ENCODE measurements around the gene TRAFD1. TPM values are rescaled to one million over a fixed set of nuclear protein-coding genes. Genes with fewer than 3 reads are reported as not detected.

Gene TRAFD1
- polyA plus RNA-seq, 3 donors from 2014 or later: 46.2 to 84.6 (median 79.5) TPM

DNA sequence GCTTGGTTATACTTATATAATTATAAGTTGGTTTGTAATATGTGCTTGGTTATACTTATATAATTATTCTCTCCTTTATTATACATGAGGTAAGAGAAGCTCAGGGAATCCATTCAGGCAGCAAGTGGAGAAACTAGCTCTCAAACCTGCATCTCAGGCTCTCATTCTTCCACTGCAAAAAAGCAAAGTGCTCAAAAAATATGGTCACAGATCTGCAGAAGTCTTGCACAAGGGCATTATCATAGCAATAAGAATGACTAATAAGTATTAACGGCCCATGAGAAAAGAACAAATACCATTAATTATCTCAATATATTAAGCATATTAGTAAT is 476 bp upstream of the TRAFD1 start:
- peaks cover 34 to 40% of the 10 kb centered on the region in 2 donors for H3K4me1 Mint-ChIP-seq
- peak overlapping the region; percentile 73 to 91 (median 88) for H3K4me3 Mint-ChIP-seq
- no peak for DNase-seq
- H3K36me3 Mint-ChIP-seq: no peaks in the 10 kb centered on the region
- peaks cover 2 to 6% (median 5%) of the 10 kb centered on the region in 3 donors for H3K27me3 Mint-ChIP-seq (ENCODE audit: low read depth in 3 of 3)
- H3K9me3 Mint-ChIP-seq: no peaks in the 10 kb centered on the region
- peak overlapping the region in 4 of 6 donors; percentile 39 to 86 (median 76) for H3K27ac Mint-ChIP-seq

DNA sequence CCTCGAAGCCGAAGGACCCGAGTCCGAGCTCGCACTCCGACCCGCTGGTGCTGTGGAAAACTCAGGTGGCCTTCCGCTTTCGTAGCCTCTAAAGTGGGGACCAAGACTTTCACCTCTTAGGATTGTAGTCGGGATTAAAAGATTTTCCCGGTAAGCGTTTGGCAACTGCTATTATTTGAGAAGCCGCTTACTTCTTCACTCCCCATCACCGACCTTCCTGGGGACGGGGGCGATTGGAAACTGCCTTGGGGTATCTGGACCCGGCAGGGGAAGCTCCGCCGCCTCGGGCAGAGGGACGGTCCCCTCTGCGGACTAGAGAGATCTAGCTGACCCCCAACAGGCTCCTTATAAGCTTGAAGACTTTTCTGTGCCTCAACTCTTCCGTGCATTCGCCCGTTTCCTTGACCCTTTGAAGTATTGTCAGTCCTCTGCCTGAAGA is 659 bp downstream of the TRAFD1 start:
- DNase-seq: no peak
- Mint-ChIP-seq H3K4me3 (peak overlapping the region; percentile 73 to 91 (median 88)), H3K4me1 (peaks cover 43 to 52% of the 10 kb centered on the region in 2 donors)

DNA sequence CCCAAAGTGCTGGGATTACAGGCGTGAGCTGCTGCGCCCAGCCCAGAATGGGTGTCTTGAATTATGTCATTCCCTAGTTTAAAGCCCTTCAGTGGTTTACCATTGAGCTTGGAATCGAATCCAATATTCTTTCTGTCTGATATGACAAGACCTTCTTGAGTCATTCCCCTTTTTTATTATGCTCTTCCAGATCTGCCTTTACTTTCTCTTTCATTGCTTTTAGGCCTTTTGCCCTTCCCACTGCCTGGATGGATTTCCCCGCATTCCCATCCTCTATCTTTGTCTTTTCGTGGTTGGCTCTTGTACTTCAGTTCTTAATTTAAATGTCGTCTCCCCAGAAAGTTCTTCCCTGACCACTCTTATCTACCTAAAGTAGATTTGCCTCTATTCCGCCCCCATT is 1.6 kb downstream of the TRAFD1 start:
- Mint-ChIP-seq H3K9me3 (no peaks in the 10 kb centered on the region), H3K27ac (peak overlapping the region; percentile 65 to 89 (median 78)), H3K4me3 (peak overlapping the region; percentile 73 to 91 (median 88)), H3K27me3 (ENCODE audit: low read depth in 3 of 3) (peaks cover 2 to 9% (median 6%) of the 10 kb centered on the region in 3 donors), H3K4me1 (peaks cover 50 to 61% of the 10 kb centered on the region in 2 donors), H3K36me3 (no peaks in the 10 kb centered on the region)
- no peak for DNase-seq

More for the DNA sequence above, 659 bp downstream of the TRAFD1 start:
- Mint-ChIP-seq H3K27me3 (ENCODE audit: low read depth in 3 of 3) (peaks cover 2 to 9% (median 6%) of the 10 kb centered on the region in 3 donors), H3K36me3 (no peaks in the 10 kb centered on the region), H3K27ac (peak overlapping the region; percentile 65 to 89 (median 78)), H3K9me3 (no peaks in the 10 kb centered on the region)

DNA sequence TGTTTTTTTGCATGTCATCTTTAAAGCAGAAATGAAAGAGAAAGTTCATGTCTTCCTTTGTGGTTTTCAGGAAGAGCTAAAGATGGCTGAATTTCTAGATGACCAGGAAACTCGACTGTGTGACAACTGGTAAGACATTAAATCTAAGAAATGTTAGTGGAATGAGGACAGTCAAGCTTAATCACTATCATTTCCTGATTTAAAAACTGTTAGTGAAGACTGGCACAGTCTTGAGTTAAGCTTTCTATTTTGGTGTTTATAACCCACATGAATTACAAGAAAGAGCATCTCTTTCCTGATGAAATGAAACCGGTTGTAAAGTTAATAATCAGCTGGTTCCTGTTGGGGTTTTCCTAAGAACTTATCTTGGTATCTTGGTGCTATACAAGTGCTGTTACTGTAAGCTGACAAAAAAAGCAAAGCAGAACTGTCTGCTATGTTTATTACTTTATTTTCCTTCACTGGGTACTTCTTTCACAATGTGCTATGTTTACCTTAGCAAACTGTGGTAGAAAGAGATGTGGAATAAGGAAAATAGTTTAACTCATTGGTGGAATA is 5.2 kb downstream of the TRAFD1 start:
- Mint-ChIP-seq H3K27ac (peak overlapping the region; percentile 90 to 96 (median 92)), H3K4me3 (peak overlapping the region; percentile 75 to 86 (median 77)), H3K4me1 (peaks cover 51 to 71% of the 10 kb centered on the region in 2 donors), H3K9me3 (no peaks in the 10 kb centered on the region), H3K27me3 (ENCODE audit: low read depth in 3 of 3) (peaks cover 0 to 4% (median 2%) of the 10 kb centered on the region in 3 donors), H3K36me3 (peaks cover 0 to 6% (median 5%) of the 10 kb centered on the region in 3 donors)
- DNase-seq: peak; percentile 54 to 65 (median 59)

DNA sequence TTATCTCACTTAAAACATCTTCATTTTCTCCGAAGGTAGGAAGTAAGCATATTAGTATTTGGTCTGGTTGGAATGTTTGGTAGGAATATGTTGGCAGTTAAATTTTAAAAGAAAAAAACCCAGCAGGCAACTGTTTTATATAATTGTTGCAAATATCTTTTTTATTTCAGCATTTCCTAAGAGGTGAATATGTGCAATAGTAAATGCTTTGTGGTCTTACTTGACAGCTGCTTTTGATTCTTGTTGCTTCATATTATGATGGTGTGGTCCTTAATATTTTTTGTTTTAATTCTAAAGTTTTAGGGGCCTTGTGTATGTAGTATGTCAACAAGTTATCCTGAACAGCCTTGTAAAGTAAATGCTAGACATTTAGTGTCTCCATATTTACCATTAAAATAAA is 6.3 kb downstream of the TRAFD1 start:
- no peaks in the 10 kb centered on the region for H3K9me3 Mint-ChIP-seq

DNA sequence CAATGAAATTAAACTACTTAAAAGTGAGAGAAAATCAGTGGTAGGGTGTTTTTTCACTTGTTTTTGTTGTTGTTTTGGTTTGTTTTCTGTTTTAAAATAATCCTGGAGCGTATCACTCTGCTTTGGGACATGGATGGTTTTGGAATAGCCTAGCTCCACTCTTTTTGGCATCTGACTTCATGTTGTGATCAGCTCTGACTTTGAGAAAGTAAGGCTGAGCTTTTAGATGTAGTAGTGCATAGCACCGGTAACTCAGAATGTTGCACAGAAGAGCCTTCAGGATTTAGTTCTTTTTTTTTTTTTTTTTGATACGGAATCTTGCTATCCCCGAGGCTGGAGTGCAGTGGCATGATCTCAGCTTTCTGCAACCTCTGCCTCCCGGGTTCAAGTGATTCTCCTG is 8.1 kb downstream of the TRAFD1 start:
- Mint-ChIP-seq H3K36me3 (peaks cover 0 to 6% (median 5%) of the 10 kb centered on the region in 3 donors), H3K4me3 (no peak overlapping the region), H3K27me3 (ENCODE audit: low read depth in 3 of 3) (peaks cover 0 to 2% (median 2%) of the 10 kb centered on the region in 3 donors), H3K9me3 (no peaks in the 10 kb centered on the region), H3K4me1 (peaks cover 33 to 53% of the 10 kb centered on the region in 2 donors), H3K27ac (no peak overlapping the region)
- no peak for DNase-seq

More for the DNA sequence above, 6.3 kb downstream of the TRAFD1 start:
- Mint-ChIP-seq H3K27me3 (ENCODE audit: low read depth in 3 of 3) (peaks cover 0 to 4% (median 2%) of the 10 kb centered on the region in 3 donors), H3K36me3 (peaks cover 0 to 6% (median 5%) of the 10 kb centered on the region in 3 donors), H3K27ac (peak overlapping the region; percentile 66 to 96 (median 92)), H3K4me1 (peaks cover 45 to 64% of the 10 kb centered on the region in 2 donors), H3K4me3 (peak overlapping the region; percentile 29 to 51 (median 44))
- DNase-seq: no peak

DNA sequence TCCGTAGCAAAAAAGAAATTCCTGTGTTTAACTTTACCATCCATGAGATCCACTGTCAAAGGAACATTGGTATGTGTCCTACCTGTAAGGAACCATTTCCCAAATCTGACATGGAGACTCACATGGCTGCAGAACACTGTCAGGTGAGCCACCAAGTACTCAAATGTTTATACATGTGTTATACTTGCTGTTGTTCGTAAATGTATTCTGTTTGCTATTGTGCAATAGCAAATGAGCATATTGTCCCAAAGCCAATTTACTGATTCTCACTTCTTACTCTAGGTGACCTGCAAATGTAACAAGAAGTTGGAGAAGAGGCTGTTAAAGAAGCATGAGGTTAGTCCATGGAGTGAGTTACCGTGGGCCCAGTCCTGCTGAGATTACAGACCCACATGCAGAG is 9.4 kb downstream of the TRAFD1 start:
- peaks cover 0 to 2% (median 2%) of the 10 kb centered on the region in 3 donors for H3K27me3 Mint-ChIP-seq (ENCODE audit: low read depth in 3 of 3)

DNA sequence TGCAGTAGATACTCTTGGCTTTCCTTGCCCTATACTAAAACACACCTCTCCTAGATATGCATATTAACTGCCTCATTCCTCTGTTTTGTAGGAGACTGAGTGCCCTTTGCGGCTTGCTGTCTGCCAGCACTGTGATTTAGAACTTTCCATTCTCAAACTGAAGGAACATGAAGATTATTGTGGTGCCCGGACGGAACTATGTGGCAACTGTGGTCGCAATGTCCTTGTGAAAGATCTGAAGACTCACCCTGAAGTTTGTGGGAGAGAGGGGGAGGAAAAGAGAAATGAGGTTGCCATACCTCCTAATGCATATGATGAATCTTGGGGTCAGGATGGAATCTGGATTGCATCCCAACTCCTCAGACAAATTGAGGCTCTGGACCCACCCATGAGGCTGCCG is 15.4 kb downstream of the TRAFD1 start:
- H3K9me3 Mint-ChIP-seq: no peaks in the 10 kb centered on the region
- H3K36me3 Mint-ChIP-seq: peaks cover 7 to 44% (median 34%) of the 10 kb centered on the region in 3 donors
- H3K27ac Mint-ChIP-seq: peak overlapping the region in 1 of 6 donors; percentile 46
- H3K4me1 Mint-ChIP-seq: peaks cover 0 to 6% of the 10 kb centered on the region in 2 donors
- DNase-seq: no peak
- no peaks in the 10 kb centered on the region for H3K27me3 Mint-ChIP-seq (ENCODE audit: low read depth in 3 of 3)
- H3K4me3 Mint-ChIP-seq: no peak overlapping the region

More for the DNA sequence above, 9.4 kb downstream of the TRAFD1 start:
- Mint-ChIP-seq H3K4me1 (peaks cover 23 to 40% of the 10 kb centered on the region in 2 donors), H3K9me3 (no peaks in the 10 kb centered on the region), H3K36me3 (peaks cover 0 to 6% (median 5%) of the 10 kb centered on the region in 3 donors), H3K4me3 (no peak overlapping the region), H3K27ac (no peak overlapping the region)
- DNase-seq: no peak

DNA sequence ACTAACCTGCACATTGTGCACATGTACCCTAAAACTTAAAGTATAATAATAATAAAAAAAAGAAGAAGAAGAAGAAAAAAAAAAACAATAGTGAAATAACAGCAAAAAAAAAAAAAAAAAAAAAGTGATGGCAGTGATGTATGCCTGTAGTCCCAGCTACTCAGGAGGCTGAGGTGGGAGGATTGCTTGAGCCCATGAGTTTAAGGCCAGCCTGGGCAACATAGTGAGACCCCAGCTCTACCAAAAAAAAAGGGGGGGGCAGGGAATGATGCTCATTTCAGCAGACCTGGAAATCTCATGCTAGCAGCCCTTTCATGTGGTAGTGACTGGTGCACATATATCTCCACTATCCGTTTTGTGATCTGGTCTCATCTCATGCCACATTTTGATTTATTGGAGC is 20.8 kb downstream of the TRAFD1 start:
- H3K4me3 Mint-ChIP-seq: no peak overlapping the region
- H3K4me1 Mint-ChIP-seq: peaks cover 0 to 6% of the 10 kb centered on the region in 2 donors
- peak overlapping the region in 1 of 6 donors; percentile 24 for H3K27ac Mint-ChIP-seq
- H3K27me3 Mint-ChIP-seq (ENCODE audit: low read depth in 3 of 3): peaks cover 0 to 4% (median 0%) of the 10 kb centered on the region in 3 donors
- DNase-seq: no peak
- H3K36me3 Mint-ChIP-seq: peaks cover 13 to 59% (median 29%) of the 10 kb centered on the region in 3 donors
- no peaks in the 10 kb centered on the region for H3K9me3 Mint-ChIP-seq

DNA sequence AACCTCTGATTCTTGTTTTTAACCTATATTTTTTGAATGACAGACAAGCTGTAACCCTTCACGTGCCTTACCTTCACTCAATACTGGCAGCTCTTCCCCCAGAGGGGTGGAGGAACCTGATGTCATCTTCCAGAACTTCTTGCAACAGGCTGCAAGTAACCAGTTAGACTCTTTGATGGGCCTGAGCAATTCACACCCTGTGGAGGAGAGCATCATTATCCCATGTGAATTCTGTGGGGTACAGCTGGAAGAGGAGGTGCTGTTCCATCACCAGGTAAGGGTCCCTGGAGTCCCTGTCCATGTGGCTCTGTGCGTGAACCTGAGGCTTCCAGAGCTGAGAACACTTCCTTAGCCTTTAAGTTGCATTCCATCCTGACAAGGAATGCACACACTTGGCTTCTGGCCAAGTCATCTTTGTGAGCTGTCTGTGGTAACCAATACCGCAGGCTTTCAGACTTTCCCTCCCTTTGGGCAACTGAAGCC is 22.7 kb downstream of the TRAFD1 start:
- Mint-ChIP-seq H3K36me3 (peaks cover 19 to 59% (median 28%) of the 10 kb centered on the region in 3 donors), H3K27me3 (ENCODE audit: low read depth in 3 of 3) (peaks cover 0 to 4% (median 0%) of the 10 kb centered on the region in 3 donors), H3K4me3 (no peak overlapping the region), H3K4me1 (peaks cover 1 to 6% of the 10 kb centered on the region in 2 donors), H3K9me3 (no peaks in the 10 kb centered on the region), H3K27ac (peak overlapping the region in 1 of 6 donors; percentile 24)
- no peak for DNase-seq

DNA sequence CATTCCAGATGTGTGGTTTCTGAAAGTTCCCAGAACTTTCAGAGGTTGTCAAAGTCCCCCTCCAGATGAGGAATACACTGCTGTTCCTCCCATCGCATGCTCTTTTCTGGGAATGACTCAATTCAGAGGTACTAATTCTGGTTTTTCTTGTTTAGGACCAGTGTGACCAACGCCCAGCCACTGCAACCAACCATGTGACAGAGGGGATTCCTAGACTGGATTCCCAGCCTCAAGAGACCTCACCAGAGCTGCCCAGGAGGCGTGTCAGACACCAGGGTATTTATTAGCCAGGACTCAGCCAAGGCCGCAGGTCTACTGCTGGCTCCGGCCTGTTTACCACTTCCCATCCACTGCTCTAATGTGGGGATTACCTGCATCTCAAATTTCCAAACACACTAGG is 24.2 kb downstream of the TRAFD1 start:
- H3K9me3 Mint-ChIP-seq: no peaks in the 10 kb centered on the region
- peaks cover 1 to 6% of the 10 kb centered on the region in 2 donors for H3K4me1 Mint-ChIP-seq
- peaks cover 23 to 65% (median 26%) of the 10 kb centered on the region in 3 donors for H3K36me3 Mint-ChIP-seq
- H3K4me3 Mint-ChIP-seq: no peak overlapping the region
- peaks cover 0 to 8% (median 0%) of the 10 kb centered on the region in 3 donors for H3K27me3 Mint-ChIP-seq (ENCODE audit: low read depth in 3 of 3)
- DNase-seq: no peak
- H3K27ac Mint-ChIP-seq: peak overlapping the region in 2 of 6 donors; percentile 9 to 39

DNA sequence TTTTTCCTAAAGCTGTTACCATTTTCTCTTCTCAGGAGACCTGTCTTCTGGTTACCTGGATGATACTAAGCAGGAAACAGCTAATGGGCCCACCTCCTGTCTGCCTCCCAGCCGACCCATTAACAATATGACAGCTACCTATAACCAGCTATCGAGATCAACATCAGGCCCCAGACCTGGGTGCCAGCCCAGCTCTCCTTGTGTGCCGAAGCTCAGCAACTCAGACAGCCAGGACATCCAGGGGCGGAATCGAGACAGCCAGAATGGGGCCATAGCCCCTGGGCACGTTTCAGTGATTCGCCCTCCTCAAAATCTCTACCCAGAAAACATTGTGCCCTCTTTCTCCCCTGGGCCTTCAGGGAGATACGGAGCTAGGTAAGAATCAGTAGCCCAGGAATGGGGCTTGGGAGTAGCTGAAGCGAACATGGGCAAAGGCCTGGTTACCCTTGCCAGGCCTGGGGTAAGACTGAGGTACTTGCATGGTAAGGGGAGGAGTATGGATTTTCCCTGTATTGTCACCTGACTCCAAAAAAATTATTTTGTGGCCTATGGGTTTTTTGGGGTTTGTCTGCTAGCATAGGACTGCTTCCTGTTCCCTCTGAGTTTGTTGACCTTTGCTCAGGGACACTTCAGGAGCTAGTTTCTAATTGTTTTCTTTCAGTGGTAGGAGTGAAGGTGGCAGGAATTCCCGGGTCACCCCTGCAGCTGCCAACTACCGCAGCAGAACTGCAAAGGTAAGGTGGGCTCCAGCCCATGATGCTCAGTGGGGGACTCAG is 26.6 kb downstream of the TRAFD1 start:
- H3K4me1 Mint-ChIP-seq: peaks cover 7 to 8% of the 10 kb centered on the region in 2 donors
- H3K9me3 Mint-ChIP-seq: peaks cover 0 to 4% (median 0%) of the 10 kb centered on the region in 6 donors
- DNase-seq: no peak
- peaks cover 0 to 8% (median 0%) of the 10 kb centered on the region in 3 donors for H3K27me3 Mint-ChIP-seq (ENCODE audit: low read depth in 3 of 3)
- no peak overlapping the region for H3K4me3 Mint-ChIP-seq
- H3K27ac Mint-ChIP-seq: peak overlapping the region in 2 of 6 donors; percentile 4 to 77
- peaks cover 22 to 66% (median 38%) of the 10 kb centered on the region in 3 donors for H3K36me3 Mint-ChIP-seq

DNA sequence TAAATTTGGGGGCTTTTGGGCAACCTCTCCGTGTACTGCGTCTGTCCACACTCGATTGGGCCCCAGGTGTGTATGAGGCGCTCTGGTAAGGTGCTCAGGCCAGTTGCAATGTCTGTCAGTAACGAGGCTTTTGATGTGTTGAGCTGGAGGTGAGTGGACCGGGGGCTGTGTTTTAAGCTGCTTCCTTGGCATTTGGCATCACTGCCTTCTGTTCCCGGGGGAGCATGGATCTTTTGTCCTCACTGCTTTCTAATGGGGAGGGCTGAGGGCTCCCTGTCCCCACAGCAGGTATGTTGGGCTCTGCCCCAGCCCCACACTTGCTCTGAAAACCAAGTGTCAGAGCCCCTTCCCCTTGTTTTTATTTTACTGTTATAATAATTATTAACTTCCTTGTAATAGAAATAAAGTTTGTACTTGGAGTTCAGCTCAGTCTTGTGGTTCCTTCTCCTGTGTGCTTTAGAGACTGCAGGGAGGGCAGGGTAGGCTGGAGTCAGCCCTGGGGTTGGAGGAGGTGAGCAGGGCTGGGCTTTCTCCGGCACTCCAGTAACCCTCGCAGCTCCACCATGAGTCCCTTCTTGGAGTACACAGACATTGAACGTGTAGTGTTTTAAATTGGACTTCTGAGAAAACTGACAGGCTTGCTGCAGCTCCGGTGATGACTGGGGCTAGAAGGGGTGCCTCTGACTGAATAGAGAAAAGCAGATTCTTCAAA is 28.0 kb downstream of the TRAFD1 start:
- Mint-ChIP-seq H3K4me1 (peaks cover 18% of the 10 kb centered on the region in 2 donors), H3K36me3 (peaks cover 36 to 75% (median 52%) of the 10 kb centered on the region in 3 donors), H3K9me3 (peaks cover 0 to 12% (median 9%) of the 10 kb centered on the region in 6 donors), H3K27me3 (ENCODE audit: low read depth in 3 of 3) (peaks cover 0 to 8% (median 1%) of the 10 kb centered on the region in 3 donors), H3K27ac (peak overlapping the region in 2 of 6 donors; percentile 14 to 42), H3K4me3 (no peak overlapping the region)
- no peak for DNase-seq
